Dendritic cell treated with granulocyte-macrophage colony-stimulating factor and Interleukin-4, amounts not matched to agents 40 ng/mL and 50 ng/mL, for 4 days (primary cell): ENCODE results near the gene PRPSAP1.
"Not testable (repeated sequence)": the region's sequence is repeated elsewhere in the genome, so short reads cannot be mapped to it uniquely, and the experiment has no call there.

Experiments
- H3K27ac Mint-ChIP-seq: one replicate; pipeline ENCODE4 v1.8.0; 2022; ENCODE audit warnings: mild to moderate bottlenecking, mixed read lengths
- H3K27me3 Mint-ChIP-seq: one replicate; pipeline ENCODE4 v1.8.0; 2022; ENCODE audit warnings: mild to moderate bottlenecking, mixed read lengths
- H3K36me3 Mint-ChIP-seq: one replicate; pipeline ENCODE4 v1.8.0; 2022; ENCODE audit warnings: low read depth, mixed read lengths
- H3K4me1 Mint-ChIP-seq: one replicate; pipeline ENCODE4 v1.8.0; 2022; ENCODE audit warnings: low read depth, mixed read lengths
- H3K4me3 Mint-ChIP-seq: one replicate; pipeline ENCODE4 v1.8.0; 2022; ENCODE audit warnings: mild to moderate bottlenecking, moderate library complexity, mixed read lengths
- H3K9me3 Mint-ChIP-seq: one replicate; pipeline ENCODE4 v1.8.0; 2022; ENCODE audit warnings: mixed read lengths
- intact Hi-C: fragments of 100-400 bp; cut with micrococcal nuclease; formaldehyde crosslinking; loops from one replicate; pipeline ENCODE4 v1.15.0; 2022

Gene PRPSAP1

GRCh38 chr17:76270127-76270592 lies 83.6 kb downstream of the PRPSAP1 start:
- Mint-ChIP-seq H3K9me3 (no peaks in the 10 kb centered on the region), H3K27ac (peak overlapping the region; percentile 96), H3K4me3 (no peak overlapping the region), H3K36me3 (peaks cover 41% of the 10 kb centered on the region), H3K27me3 (no peaks in the 10 kb centered on the region), H3K4me1 (peaks cover 65% of the 10 kb centered on the region)
- intact Hi-C loops = no loop called here

DNA sequence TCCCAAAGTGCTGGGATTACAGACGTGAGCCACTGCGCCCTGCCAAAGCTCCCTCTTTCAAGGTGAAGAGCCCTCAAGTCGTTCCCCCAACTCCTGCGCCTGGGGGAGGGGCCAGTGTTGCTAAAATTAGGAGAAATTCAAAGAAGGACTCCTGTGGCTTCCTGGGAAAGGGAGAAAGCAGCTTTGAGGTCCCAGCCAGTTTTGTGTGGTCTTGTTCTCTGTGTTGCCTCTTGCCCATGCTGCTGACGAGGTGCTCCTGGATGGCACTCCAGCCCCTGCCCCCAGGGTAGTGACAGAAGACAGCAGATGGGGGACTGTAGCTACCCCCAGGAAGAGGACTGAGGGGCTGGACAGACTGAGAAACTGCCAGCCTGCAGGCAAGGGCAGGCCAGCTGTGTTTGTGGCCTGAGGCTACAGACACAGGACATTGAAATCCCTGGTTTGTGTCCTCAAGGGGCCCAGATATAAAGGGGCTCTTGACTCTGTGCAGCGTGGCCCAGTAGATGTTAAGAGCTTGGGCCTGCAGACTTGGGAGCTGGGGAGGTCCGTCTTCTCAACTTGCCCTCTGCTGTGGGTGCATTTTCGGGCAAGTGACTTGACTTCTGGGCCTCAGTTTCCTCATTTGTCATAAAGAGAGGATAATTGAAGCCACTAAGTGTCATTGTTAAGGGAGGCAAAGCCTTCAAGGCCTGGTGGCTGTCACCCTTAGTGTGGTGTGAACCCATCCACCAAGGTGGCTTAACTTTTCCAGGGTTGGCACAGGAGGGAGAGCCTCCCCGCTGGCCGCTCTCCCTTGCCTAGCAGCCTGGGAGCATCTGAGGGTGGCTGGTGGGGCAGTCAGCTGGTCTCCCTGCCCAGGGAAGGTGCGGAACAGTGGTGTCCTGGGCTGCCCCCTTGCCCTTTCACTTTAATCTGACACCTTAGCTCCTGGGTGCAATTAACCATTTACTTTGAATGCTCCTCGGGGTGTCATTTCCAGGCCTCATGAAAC lies 84.4 kb downstream of the PRPSAP1 start:
- peaks cover 60% of the 10 kb centered on the region for H3K4me1 Mint-ChIP-seq
- H3K27ac Mint-ChIP-seq = peak overlapping the region; percentile 96
- H3K36me3 Mint-ChIP-seq = peaks cover 41% of the 10 kb centered on the region
- intact Hi-C loops = no loop called here
- peak overlapping the region; percentile 56 for H3K4me3 Mint-ChIP-seq
- no peaks in the 10 kb centered on the region for H3K9me3 Mint-ChIP-seq
- no peaks in the 10 kb centered on the region for H3K27me3 Mint-ChIP-seq

- H3K9me3 Mint-ChIP-seq = no peaks in the 10 kb centered on the region
- no peaks in the 10 kb centered on the region for H3K27me3 Mint-ChIP-seq
- peak overlapping the region; percentile 96 for H3K27ac Mint-ChIP-seq
- peak overlapping the region; percentile 56 for H3K4me3 Mint-ChIP-seq
- intact Hi-C loops = no loop called here
- H3K4me1 Mint-ChIP-seq = peaks cover 67% of the 10 kb centered on the region
- peaks cover 41% of the 10 kb centered on the region for H3K36me3 Mint-ChIP-seq
Observed at GRCh38 chr17:76268015-76268749, 85.5 kb downstream of the PRPSAP1 start.

DNA sequence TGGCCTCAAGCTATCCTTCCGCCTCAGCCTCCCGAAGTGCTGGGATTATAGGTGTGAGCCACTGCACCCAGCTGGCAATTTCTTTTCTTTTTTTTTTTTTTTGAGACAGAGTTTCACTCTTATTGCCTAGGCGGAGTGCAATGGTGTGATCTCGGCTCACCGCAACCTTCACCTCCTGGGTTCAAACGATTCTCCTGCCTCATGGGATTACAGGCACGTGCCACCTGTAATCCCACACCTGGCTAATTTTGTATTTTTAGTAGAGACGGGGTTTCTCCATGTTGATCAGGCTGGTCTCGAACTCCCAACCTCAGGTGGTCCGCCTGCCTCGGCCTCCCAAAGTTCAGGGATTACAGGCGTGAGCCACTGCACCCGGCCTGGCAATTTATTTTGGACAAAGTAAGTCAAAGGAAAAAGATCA lies 86.1 kb downstream of the PRPSAP1 start:
- Mint-ChIP-seq H3K4me1 (peaks cover 68% of the 10 kb centered on the region), H3K4me3 (peak overlapping the region; percentile 39), H3K27ac (peak overlapping the region; percentile 96), H3K36me3 (peaks cover 41% of the 10 kb centered on the region)
- H3K27me3 Mint-ChIP-seq, H3K9me3 Mint-ChIP-seq, intact Hi-C loops: not testable (repeated sequence)

GRCh38 chr17:76267051-76267576 lies 86.6 kb downstream of the PRPSAP1 start:
- Mint-ChIP-seq H3K4me3 (peak overlapping the region; percentile 92), H3K36me3 (peaks cover 41% of the 10 kb centered on the region), H3K4me1 (peaks cover 68% of the 10 kb centered on the region), H3K9me3 (no peaks in the 10 kb centered on the region), H3K27me3 (no peaks in the 10 kb centered on the region), H3K27ac (peak overlapping the region; percentile 96)
- intact Hi-C loops = no loop called here

GRCh38 chr17:76266244-76266938 lies 87.3 kb downstream of the PRPSAP1 start:
- Mint-ChIP-seq H3K36me3 (peaks cover 38% of the 10 kb centered on the region), H3K27ac (peak overlapping the region; percentile 96), H3K9me3 (no peaks in the 10 kb centered on the region), H3K4me3 (peak overlapping the region; percentile 92), H3K4me1 (peaks cover 70% of the 10 kb centered on the region), H3K27me3 (no peaks in the 10 kb centered on the region)
- intact Hi-C loops = no loop called here

DNA sequence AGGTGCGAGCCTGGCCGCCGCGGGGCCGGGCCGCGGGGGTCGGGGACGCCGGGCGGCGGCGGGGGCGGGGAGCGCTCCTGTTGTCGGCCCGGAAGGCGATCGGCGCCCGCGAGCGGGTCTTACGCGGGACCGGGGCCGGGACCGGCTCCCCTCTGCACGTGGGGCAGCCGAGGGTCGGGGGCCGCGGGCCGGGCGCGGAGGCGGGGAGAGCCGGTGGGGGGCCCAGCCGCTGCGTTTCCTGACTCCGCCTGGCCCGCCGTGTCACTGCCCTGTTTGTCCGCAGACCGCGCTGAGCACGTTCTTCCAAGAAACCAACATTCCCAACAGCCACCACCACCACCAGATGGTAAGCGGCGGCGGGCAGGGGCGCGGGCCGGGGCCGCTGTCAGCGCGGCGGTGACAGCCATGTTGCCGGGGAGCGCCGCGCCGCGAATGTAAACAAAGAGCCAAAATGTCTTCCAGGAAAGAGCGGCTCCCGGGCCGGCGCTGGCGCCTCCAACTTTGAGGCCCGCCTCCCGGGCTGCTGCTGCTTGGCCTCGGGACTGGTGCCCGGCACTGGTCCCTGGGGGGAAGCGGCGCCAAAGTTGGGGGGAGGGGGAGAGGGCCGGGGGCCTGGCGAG lies 88.0 kb downstream of the PRPSAP1 start:
- Mint-ChIP-seq H3K36me3 (peaks cover 31% of the 10 kb centered on the region), H3K27ac (peak overlapping the region; percentile 96), H3K4me3 (peak overlapping the region; percentile 92), H3K4me1 (peaks cover 64% of the 10 kb centered on the region), H3K9me3 (no peaks in the 10 kb centered on the region), H3K27me3 (no peaks in the 10 kb centered on the region)
- intact Hi-C loops = no loop called here

GRCh38 chr17:76264755-76265623 lies 88.7 kb downstream of the PRPSAP1 start, which contains the start of gene UBALD2:
UBALD2 (plus strand) TSS chr17:76265348; CDS start chr17:76265506, 158 bp downstream.
- intact Hi-C loops = no loop called here
- no peaks in the 10 kb centered on the region for H3K27me3 Mint-ChIP-seq
- H3K4me1 Mint-ChIP-seq = peaks cover 65% of the 10 kb centered on the region
- peak within 1 kb of the TSS; percentile 96 for H3K27ac Mint-ChIP-seq
- H3K9me3 Mint-ChIP-seq = no peaks in the 10 kb centered on the region
- H3K36me3 Mint-ChIP-seq = peaks cover 26% of the 10 kb centered on the region
- H3K4me3 Mint-ChIP-seq = peak within 1 kb of the TSS; percentile 92

DNA sequence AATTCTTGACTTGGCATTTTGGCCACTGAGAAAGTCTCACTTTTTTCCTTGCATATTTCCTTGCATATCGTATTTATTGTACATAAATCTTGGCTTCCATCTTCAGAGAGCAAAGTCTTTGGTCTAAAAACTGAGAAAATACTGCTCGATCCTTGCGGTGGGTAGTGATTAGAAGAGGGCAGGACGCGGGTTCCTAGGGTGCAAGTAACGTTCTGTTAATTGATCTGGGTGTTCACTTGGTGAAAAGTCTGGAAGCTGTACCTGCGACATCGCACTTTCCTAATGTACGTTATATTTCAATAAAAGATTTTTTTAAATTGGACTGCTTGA lies 89.3 kb downstream of the PRPSAP1 start:
- Mint-ChIP-seq H3K4me1 (peaks cover 65% of the 10 kb centered on the region), H3K9me3 (no peaks in the 10 kb centered on the region)

GRCh38 chr17:76263896-76264295 lies 89.8 kb downstream of the PRPSAP1 start:
- Mint-ChIP-seq H3K4me3 (no peak overlapping the region), H3K9me3 (no peaks in the 10 kb centered on the region), H3K36me3 (peaks cover 15% of the 10 kb centered on the region), H3K27me3 (no peaks in the 10 kb centered on the region), H3K4me1 (peaks cover 61% of the 10 kb centered on the region), H3K27ac (peak overlapping the region; percentile 96)
- intact Hi-C loops = no loop called here

More for the DNA sequence above, 89.3 kb downstream of the PRPSAP1 start:
- Mint-ChIP-seq H3K27ac (peak overlapping the region; percentile 96), H3K27me3 (no peaks in the 10 kb centered on the region), H3K4me3 (no peak overlapping the region), H3K36me3 (peaks cover 20% of the 10 kb centered on the region)
- intact Hi-C loops = no loop called here

DNA sequence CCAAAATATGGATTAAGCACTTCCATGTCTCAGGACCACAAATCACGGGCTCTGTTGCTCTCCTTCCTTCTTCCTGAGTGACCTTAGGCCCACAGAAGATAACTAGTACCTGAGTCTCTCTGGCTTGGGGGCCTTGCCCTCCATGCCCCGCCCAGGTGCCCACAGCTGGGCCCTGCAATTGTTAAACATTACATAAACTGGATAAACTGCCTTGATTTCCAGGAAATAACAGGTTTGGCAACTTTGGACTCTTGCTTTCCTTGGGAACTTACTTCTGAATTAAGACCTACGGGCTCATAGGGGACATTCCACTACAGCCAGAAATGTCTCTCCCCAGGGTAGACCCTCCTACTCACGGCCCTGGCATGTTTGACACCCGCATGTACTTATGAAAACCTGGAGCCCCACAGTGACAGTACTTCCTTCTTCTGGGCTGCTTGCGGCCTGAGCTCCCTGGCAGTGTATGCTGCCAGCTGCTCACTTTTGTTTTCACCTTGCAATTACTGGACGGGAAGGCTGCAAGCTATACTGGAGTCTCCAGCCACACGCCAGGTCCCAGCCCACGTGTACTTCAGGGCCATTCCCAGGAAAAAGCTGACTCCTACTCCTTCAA lies 90.9 kb downstream of the PRPSAP1 start:
- H3K4me1 Mint-ChIP-seq = peaks cover 50% of the 10 kb centered on the region
- H3K27me3 Mint-ChIP-seq = no peaks in the 10 kb centered on the region
- peaks cover 11% of the 10 kb centered on the region for H3K36me3 Mint-ChIP-seq
- intact Hi-C loops = no loop called here
- no peaks in the 10 kb centered on the region for H3K9me3 Mint-ChIP-seq
- H3K4me3 Mint-ChIP-seq = peak overlapping the region; percentile 35
- peak overlapping the region; percentile 96 for H3K27ac Mint-ChIP-seq
